Lung (tissue), 12 donors: ENCODE measurements around the gene MAP1S. TPM values are rescaled to one million over a fixed set of nuclear protein-coding genes. Genes with fewer than 3 reads are reported as not detected.

ENCODE experiments used
- ATAC-seq: fragments of 200-7000 bp; cut with Tn5 transposase; one replicate; pipeline ENCODE4 v1.9.1; 2020; ENCODE audit warnings: moderate number of reproducible peaks; ENCODE audit not compliant: insufficient read depth, low FRiP score
- DNase-seq, 3 donors: peaks; one replicate each; pipeline ENCODE4 v3.0.0-alpha.2; 2013 to 2017
- H3K27ac ChIP-seq, 2 donors: one replicate each; pipeline ENCODE4 v1.5.1; 2013; ENCODE audit warnings: mild to moderate bottlenecking in 2 of 2, moderate library complexity in 2 of 2, control low read depth in 1 of 2, inconsistent platforms in 1 of 2, low read depth in 1 of 2, low read length in 1 of 2
- H3K27me3 ChIP-seq, 3 donors: one replicate each; pipeline ENCODE4 v1.5.1; 2013; ENCODE audit warnings: low read length in 2 of 3; ENCODE audit not compliant: control insufficient read depth in 3 of 3, insufficient read depth in 3 of 3
- H3K36me3 ChIP-seq, 4 donors: one replicate each; pipeline ENCODE4 v1.5.1; 2013; ENCODE audit warnings: low read length in 4 of 4, mild to moderate bottlenecking in 1 of 4, moderate library complexity in 1 of 4; ENCODE audit not compliant: control insufficient read depth in 4 of 4, insufficient read depth in 4 of 4
- H3K4me1 ChIP-seq, 5 donors: one replicate each; pipeline ENCODE4 v1.5.1; 2013; ENCODE audit warnings: low read length in 5 of 5, mild to moderate bottlenecking in 2 of 5, moderate library complexity in 1 of 5; ENCODE audit not compliant: control insufficient read depth in 5 of 5, insufficient read depth in 5 of 5
- H3K4me3 ChIP-seq: one replicate; pipeline ENCODE4 v1.5.1; 2013; ENCODE audit warnings: mild to moderate bottlenecking, control low read depth, moderate library complexity
- H3K9ac ChIP-seq, 2 donors: one replicate each; pipeline ENCODE4 v1.5.1; 2013; ENCODE audit warnings: low read length in 2 of 2, control low read depth in 1 of 2; ENCODE audit not compliant: insufficient read depth in 1 of 2
- H3K9me3 ChIP-seq, 4 donors: one replicate each; pipeline ENCODE4 v1.5.1; 2013; ENCODE audit warnings: low read length in 3 of 4, mild to moderate bottlenecking in 1 of 4, moderate library complexity in 1 of 4; ENCODE audit not compliant: control insufficient read depth in 4 of 4, insufficient read depth in 3 of 4
- WGBS, 2 donors: extraction: QIAGEN DNeasy Blood & Tissue Kit; methylation state at CpG; one replicate each; pipeline ENCODE4 v1.1.7; 2013; 5-methylcytosine and 5-hydroxymethylcytosine counted together
- polyA plus RNA-seq, 2 donors: library from polyadenylated mRNA; stranded (reverse); fragments of 200-250 nt; gene quantifications; one replicate each; pipeline ENCODE4 v1.2.1, GENCODE V29; 2013
- total RNA-seq, 2 donors: library from RNA; depleted of rRNA in 1 of 2; stranded (reverse); fragments of >200 nt in 1 of 2; gene quantifications; one replicate each; pipeline ENCODE4 v1.2.1, GENCODE V29; 2014 to 2021
- TF ChIP-seq, protein P1 (sequence below): IDR thresholded peaks from 2 replicates; pipeline ENCODE4 v1.5.1; 2012; ENCODE audit warnings: mild to moderate bottlenecking; ENCODE audit errors: control extremely low read depth, extremely low read depth
- donor health status: control.
- donor health status: control.
- donor health status: Bipolar disorder and iron deficiency.
- donor health status: healthy.
- donor health status: DM: yes; HTN: yes; CAD: no.

Gene MAP1S
- total and polyA plus RNA-seq, 4 donors: 32.1 to 71.1 (median 38.4) TPM

DNA sequence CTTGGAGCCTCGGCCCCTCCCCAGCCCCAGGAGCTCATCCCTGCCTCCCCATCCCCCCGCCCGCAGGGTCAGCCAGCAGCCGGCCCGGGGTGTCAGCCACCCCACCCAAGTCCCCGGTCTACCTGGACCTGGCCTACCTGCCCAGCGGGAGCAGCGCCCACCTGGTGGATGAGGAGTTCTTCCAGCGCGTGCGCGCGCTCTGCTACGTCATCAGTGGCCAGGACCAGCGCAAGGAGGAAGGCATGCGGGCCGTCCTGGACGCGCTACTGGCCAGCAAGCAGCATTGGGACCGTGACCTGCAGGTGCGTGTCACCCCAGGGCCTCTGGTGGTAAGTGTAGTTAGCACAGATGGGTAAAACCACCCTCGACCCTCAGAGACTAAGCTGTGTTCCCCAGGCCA is 13.8 kb downstream of the MAP1S start:
- TF ChIP-seq, protein P1, sequence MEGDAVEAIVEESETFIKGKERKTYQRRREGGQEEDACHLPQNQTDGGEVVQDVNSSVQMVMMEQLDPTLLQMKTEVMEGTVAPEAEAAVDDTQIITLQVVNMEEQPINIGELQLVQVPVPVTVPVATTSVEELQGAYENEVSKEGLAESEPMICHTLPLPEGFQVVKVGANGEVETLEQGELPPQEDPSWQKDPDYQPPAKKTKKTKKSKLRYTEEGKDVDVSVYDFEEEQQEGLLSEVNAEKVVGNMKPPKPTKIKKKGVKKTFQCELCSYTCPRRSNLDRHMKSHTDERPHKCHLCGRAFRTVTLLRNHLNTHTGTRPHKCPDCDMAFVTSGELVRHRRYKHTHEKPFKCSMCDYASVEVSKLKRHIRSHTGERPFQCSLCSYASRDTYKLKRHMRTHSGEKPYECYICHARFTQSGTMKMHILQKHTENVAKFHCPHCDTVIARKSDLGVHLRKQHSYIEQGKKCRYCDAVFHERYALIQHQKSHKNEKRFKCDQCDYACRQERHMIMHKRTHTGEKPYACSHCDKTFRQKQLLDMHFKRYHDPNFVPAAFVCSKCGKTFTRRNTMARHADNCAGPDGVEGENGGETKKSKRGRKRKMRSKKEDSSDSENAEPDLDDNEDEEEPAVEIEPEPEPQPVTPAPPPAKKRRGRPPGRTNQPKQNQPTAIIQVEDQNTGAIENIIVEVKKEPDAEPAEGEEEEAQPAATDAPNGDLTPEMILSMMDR: no peak
- H3K9me3 ChIP-seq: peaks cover 0 to 5% (median 0%) of the 10 kb centered on the region in 4 donors
- WGBS, 2 donors: 97 to 98% methylated on average over 22 of the region's 22 CpGs
- H3K27me3 ChIP-seq: no peaks in the 10 kb centered on the region
- H3K4me3 ChIP-seq: no peak overlapping the region
- H3K9ac ChIP-seq: no peak overlapping the region
- DNase-seq (no peak), ATAC-seq (no peak)
- peaks cover 5 to 55% (median 27%) of the 10 kb centered on the region in 4 donors for H3K36me3 ChIP-seq
- no peak overlapping the region for H3K27ac ChIP-seq
- H3K4me1 ChIP-seq: peaks cover 0 to 3% (median 0%) of the 10 kb centered on the region in 5 donors

DNA sequence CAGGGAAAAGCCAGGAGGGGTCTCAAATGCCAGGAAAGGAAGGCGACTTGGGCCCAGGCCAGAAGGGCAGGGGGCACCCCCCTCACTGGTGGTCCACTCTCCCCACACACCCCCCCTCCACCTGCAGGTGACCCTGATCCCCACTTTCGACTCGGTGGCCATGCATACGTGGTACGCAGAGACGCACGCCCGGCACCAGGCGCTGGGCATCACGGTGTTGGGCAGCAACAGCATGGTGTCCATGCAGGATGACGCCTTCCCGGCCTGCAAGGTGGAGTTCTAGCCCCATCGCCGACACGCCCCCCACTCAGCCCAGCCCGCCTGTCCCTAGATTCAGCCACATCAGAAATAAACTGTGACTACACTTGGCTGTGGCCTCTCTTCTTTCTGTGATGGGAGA is 14.9 kb downstream of the MAP1S start:
- 95 to 96% methylated on average over 16 of the region's 16 CpGs for WGBS, 2 donors
- TF ChIP-seq, protein P1: no peak
- Histone ChIP-seq H3K27ac (no peak overlapping the region), H3K4me3 (no peak overlapping the region), H3K9me3 (peaks cover 0 to 5% (median 0%) of the 10 kb centered on the region in 4 donors), H3K27me3 (no peaks in the 10 kb centered on the region), H3K4me1 (peaks cover 0 to 3% (median 0%) of the 10 kb centered on the region in 5 donors), H3K9ac (no peak overlapping the region), H3K36me3 (peaks cover 5 to 48% (median 25%) of the 10 kb centered on the region in 4 donors)
- ATAC-seq (no peak), DNase-seq (no peak)

DNA sequence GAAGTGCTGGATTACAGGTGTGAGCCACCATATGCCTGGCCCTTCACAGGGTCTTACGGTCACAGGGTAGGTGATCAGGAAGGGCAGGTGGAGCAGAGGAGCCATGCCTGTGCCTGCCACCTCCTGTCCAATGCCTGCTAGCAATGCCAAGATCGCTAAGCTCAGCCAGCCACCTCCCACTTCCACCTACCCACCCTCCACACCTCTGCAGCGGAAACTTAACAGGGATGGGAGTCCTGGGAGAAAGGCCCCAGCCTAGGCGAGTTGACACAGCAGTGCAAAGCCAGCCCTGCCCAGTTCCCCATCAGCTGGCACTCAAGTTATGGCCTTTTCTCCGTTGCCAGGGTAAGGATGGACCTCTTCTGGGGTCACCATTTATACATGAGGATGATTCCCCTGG is 16.1 kb downstream of the MAP1S start:
- H3K9me3 ChIP-seq: peaks cover 0 to 5% (median 0%) of the 10 kb centered on the region in 4 donors
- H3K36me3 ChIP-seq: peaks cover 5 to 40% (median 24%) of the 10 kb centered on the region in 4 donors
- no peak for DNase-seq
- H3K27me3 ChIP-seq: no peaks in the 10 kb centered on the region
- no peak for ATAC-seq
- H3K4me3 ChIP-seq: no peak overlapping the region
- WGBS, 2 donors: 91 to 96% methylated on average over 5 of the region's 5 CpGs
- no peak overlapping the region for H3K9ac ChIP-seq
- TF ChIP-seq, protein P1: no peak
- peaks cover 0 to 3% (median 0%) of the 10 kb centered on the region in 5 donors for H3K4me1 ChIP-seq
- H3K27ac ChIP-seq: no peak overlapping the region

DNA sequence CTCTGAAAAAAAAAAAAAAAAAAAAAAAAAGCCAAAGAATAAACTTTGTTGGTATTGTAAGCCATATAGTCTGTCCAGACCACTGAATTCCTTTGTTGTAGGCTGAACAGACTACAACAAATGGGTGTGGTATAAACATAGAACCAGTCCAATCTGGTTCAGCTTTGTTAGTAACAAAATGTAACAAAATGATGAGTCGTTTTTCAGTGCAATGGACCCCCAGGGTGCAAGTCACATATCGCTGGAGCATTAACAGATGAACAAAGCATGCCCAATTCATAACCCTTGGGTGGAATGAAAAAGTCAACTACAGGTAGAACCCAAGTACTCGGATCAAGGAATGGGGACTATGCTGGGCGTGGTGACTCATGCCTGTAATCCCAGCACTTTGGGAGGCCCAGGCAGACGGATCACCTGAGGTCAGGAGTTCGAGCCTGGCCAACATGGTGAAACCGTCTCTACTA is 18.4 kb downstream of the MAP1S start:
- H3K9ac ChIP-seq: no peak overlapping the region
- H3K9me3 ChIP-seq: peaks cover 0 to 5% (median 0%) of the 10 kb centered on the region in 4 donors
- no peaks in the 10 kb centered on the region for H3K27me3 ChIP-seq
- peaks cover 3 to 31% (median 14%) of the 10 kb centered on the region in 4 donors for H3K36me3 ChIP-seq
- ATAC-seq (no peak), DNase-seq (no peak)
- no peak overlapping the region for H3K27ac ChIP-seq
- H3K4me3 ChIP-seq: no peak overlapping the region
- WGBS, 2 donors: 88 to 89% methylated on average over 7 of the region's 7 CpGs
- TF ChIP-seq, protein P1: no peak
- H3K4me1 ChIP-seq: peaks cover 0 to 3% (median 0%) of the 10 kb centered on the region in 5 donors
